IPS DF 4.7 (cell line): Measurements from ENCODE around the gene FBXW7.

Experiments used
- DNase-seq: peaks from one replicate; pipeline ENCODE4 v3.0.0-alpha.2; 2013; ENCODE audit warnings: low spot score; ENCODE audit errors: extremely low read depth

Gene FBXW7, protein sequence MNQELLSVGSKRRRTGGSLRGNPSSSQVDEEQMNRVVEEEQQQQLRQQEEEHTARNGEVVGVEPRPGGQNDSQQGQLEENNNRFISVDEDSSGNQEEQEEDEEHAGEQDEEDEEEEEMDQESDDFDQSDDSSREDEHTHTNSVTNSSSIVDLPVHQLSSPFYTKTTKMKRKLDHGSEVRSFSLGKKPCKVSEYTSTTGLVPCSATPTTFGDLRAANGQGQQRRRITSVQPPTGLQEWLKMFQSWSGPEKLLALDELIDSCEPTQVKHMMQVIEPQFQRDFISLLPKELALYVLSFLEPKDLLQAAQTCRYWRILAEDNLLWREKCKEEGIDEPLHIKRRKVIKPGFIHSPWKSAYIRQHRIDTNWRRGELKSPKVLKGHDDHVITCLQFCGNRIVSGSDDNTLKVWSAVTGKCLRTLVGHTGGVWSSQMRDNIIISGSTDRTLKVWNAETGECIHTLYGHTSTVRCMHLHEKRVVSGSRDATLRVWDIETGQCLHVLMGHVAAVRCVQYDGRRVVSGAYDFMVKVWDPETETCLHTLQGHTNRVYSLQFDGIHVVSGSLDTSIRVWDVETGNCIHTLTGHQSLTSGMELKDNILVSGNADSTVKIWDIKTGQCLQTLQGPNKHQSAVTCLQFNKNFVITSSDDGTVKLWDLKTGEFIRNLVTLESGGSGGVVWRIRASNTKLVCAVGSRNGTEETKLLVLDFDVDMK

DNA sequence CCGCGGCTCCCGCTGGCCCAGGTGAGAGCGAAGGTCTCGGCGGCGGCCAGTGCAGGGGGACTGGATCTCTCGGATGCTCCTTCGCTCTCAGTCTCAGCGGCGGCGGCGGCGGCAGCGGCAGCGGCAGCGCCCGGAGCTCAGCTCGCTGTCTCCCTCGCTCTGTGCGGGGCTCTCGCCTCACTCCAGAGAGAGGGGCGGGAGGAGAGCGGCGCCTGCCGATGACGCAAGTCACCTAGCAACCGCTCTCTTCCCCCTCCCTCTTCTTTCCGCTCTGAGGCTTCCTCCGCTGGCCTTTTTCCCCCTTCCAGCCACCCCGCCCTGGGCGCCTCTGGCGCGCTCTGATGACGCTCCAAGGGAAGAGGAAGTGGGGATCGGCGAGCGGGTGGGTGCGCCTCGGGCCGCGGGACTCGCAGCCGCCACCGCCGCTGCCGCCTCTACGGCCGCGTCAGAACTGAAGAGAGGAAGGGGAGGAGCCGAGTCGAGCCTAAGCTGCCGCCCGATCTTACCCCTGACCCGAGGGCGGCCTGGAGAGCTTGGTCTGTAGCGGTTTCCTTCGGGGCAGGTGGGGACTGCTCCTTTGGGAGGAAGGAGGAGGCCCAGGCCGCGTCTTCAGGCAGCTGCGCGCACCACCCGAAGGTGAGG is at the start of gene FBXW7:
TSS of gene FBXW7 (minus strand) at position 190 of the 642 bp plus-strand sequence. CDS start 124,289 bp downstream, outside the sequence.
- peak; percentile 95 for DNase-seq

- no peak for DNase-seq
Observed at GRCh38 chr4:152585023-152585441, 49.1 kb upstream of the FBXW7 start.

GRCh38 chr4:152581536-152582160 is 45.8 kb upstream of the FBXW7 start:
- DNase-seq: no peak

- DNase-seq: no peak
Observed at GRCh38 chr4:152579916-152580315, 44.0 kb upstream of the FBXW7 start.

GRCh38 chr4:152579107-152579764 is 43.3 kb upstream of the FBXW7 start:
- no peak for DNase-seq

GRCh38 chr4:152578670-152579069 is 42.8 kb upstream of the FBXW7 start:
- no peak for DNase-seq

DNA sequence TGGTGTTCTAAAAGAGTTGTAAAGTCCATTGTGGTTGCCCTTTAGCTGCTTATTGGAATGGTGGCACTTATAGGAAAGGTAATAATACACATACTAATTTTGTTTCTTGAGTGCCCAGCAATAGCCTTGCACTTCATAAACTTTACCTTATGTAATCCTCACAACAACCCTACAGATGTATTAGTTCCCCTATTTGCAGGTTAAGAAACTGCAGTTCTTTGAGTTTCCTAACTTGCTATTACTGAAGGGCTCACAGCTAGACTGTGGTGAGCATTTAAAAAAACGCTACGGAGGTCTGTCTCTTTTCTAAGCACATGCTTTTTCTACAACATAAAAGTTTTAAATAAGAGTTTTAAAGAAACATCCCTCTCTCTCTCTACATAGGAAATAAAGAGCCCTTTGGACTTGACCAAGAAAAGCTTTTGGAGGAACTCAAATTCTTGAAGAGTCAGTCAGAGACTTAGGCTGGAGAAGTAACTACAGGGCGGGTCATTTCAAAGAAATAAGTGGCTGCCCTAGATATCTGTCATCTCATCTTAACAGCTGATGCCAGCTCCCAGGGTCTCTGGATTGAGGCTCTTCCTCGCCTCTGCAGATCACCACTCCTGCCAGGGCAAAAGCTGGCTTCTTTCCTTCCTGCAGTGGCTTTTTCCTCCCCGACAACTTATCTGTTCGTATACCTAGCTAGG is 42.0 kb upstream of the FBXW7 start:
- DNase-seq: no peak

DNA sequence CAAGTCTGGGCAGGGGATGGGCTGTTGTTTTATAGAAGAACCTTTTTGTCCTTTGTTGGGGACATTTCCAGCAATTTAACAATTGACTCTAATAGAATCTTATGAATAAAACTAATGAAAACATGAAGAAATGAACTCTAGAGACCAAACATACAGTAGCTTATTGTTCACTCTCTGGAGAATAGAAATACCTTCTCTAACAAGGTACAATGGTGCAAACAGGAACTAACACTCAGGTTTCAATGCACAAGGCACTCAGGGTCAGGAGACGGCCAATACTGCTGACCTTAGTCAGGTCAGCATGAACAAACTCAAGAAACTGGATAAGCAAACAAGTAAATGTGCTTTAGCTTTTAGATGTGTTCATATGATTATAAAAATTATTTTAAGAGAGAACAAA is 39.6 kb upstream of the FBXW7 start:
- DNase-seq: no peak

GRCh38 chr4:152573861-152574260 is 38.0 kb upstream of the FBXW7 start:
- no peak for DNase-seq

- DNase-seq: no peak
Observed at GRCh38 chr4:152572417-152573086, 36.7 kb upstream of the FBXW7 start.

- no peak for DNase-seq
Observed at GRCh38 chr4:152571770-152572169, 35.9 kb upstream of the FBXW7 start.

DNA sequence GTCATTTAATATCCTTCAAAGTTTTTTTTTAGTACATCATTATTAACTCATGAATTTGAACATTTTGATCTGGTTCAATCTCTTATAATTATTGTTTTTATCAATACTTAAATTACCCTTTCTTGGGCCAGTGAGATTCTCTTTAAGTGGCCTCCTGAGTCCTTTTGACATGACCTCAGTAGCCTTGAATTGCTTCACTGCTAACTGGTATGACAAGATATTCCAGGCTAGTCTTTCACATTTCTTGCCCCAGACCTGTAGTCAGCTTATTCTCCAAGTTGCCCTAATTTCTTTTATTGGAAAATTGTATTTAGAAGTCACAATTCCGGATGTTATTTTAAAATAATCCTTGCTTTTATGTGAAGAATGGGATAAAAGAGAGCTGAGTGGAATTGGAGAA is 35.4 kb upstream of the FBXW7 start:
- no peak for DNase-seq

DNA sequence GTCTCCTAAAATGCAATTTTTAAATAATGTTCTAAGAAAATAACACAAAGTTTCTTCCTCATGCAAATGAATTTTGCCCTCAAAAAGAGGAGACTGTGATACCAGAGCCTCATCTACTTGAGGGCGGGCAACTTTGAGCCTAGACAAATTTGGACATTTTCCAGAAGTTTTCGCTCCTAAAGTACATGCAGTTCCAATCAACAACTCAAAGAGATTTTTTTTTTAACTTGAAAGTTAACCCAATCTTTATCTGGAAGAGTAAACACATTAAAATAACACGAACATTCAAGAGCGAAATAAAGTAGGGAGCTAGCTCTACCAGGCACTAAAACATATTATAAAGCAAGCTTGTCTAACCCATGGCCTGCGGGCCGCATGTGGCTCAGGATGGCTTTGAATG is 29.4 kb upstream of the FBXW7 start:
- DNase-seq: no peak

- DNase-seq: no peak
Observed at GRCh38 chr4:152564336-152564735, 28.4 kb upstream of the FBXW7 start.

GRCh38 chr4:152563209-152563608 is 27.3 kb upstream of the FBXW7 start:
- DNase-seq: no peak

GRCh38 chr4:152559641-152560040 is 23.7 kb upstream of the FBXW7 start:
- DNase-seq: no peak

DNA sequence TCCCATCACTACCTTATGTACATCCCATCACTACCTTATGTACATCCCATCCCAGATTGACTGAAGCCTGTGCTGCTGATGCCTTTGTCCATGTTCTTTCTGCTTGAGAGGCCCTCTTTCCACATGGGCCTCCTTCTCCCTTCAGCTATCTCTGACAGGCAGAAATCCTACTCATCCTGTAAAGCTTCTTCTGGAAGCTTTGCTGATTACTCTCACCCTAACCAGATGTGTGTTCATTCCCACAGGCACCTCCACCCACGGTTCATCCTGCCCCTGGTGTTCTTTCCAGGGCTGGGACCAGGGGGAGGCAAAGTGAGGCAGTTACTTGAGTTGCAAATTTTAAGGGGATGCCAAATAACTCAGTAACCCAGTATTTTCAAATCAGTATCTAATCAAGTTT is 22.5 kb upstream of the FBXW7 start:
- no peak for DNase-seq

DNA sequence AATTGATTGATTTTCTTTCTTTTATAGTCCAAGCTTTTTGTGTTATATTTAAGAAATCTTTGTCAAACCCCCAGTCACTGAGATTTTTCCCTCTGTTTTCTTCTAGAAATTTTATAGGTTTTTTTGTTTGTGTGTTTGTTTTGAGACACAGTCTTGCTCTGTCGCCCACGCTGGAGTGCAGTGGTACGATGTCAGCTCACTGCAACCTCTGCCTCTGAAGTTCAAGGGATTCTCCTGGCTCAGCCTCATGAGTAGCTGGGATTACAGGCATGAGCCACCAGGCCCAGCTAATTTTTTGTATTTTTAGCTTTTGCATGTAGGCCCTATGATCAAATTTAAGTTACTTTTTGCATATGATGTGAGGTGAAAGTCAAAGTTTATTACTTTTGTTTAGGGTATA is 20.9 kb upstream of the FBXW7 start:
- no peak for DNase-seq

DNA sequence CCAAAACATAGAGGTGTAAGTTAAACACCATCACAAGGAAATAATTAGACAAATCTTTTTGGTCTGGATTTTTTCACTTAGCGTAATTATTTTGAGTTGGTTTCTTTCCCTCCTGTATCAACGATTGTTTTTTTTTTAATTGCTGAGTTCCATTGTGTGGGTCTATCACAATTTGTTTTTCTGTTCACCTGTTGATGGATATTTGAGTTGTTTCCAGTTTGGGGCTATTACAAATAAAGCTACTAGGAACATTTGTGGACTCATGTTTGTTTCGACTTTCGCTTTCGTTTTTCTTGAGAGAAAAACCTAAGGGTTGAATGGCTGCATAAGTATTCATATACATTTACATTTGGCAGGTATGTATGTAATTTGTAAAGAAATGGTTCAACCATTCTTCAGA is 20.4 kb upstream of the FBXW7 start:
- no peak for DNase-seq

GRCh38 chr4:152554742-152555141 is 18.9 kb upstream of the FBXW7 start:
- no peak for DNase-seq
